CD14-positive monocyte (primary cell): ENCODE measurements around the gene SLF2. TPM values are rescaled to one million over a fixed set of nuclear protein-coding genes. Genes with fewer than 3 reads are reported as not detected.

Experiments used
- DNase-seq, 3 donors: peaks; one replicate each; pipeline ENCODE4 v3.0.0-alpha.2; 2011 to 2022
- H2AFZ ChIP-seq: 2 replicates; pipeline ENCODE4 v1.6.0; 2012; ENCODE audit warnings: mild to moderate bottlenecking, low read depth, low read length, inconsistent platforms; ENCODE audit not compliant: insufficient read depth, poor library complexity, severe bottlenecking
- H3K27ac ChIP-seq, 2 donors: 1 replicate in 1 of 2; 2 replicates in 1 of 2; pipeline ENCODE4 v1.5.1; 2012 to 2013; ENCODE audit warnings: low read length in 2 of 2, control low read depth in 1 of 2, inconsistent platforms in 1 of 2, low read depth in 1 of 2, mild to moderate bottlenecking in 1 of 2
- H3K27me3 ChIP-seq, 2 donors: one replicate each; pipeline versions ENCODE4 v1.6.0 to v1.6.1; 2011 to 2013; ENCODE audit warnings: low read length in 2 of 2; ENCODE audit not compliant: control insufficient read depth in 2 of 2, insufficient read depth in 2 of 2
- H3K36me3 ChIP-seq, 2 donors: replicated peaks in 1 of 2; 1 replicate in 1 of 2; 2 replicates in 1 of 2; pipeline versions ENCODE4 v1.5.1 to v1.6.1; 2012 to 2013; ENCODE audit warnings: low read length in 2 of 2, control low read depth in 1 of 2, inconsistent platforms in 1 of 2, mild to moderate bottlenecking in 1 of 2; ENCODE audit not compliant: insufficient read depth in 2 of 2, control insufficient read depth in 1 of 2
- H3K4me1 ChIP-seq, 2 donors: 1 replicate in 1 of 2; 2 replicates in 1 of 2; pipeline versions ENCODE4 v1.5.1 to v1.6.1; 2012 to 2013; ENCODE audit warnings: low read length in 2 of 2, control low read depth in 1 of 2, inconsistent platforms in 1 of 2, mild to moderate bottlenecking in 1 of 2, moderate library complexity in 1 of 2; ENCODE audit not compliant: insufficient read depth in 2 of 2, control insufficient read depth in 1 of 2
- H3K4me2 ChIP-seq: replicated peaks from 2 replicates; pipeline ENCODE3; 2012; ENCODE audit warnings: low read length, moderate library complexity, mild to moderate bottlenecking; ENCODE audit not compliant: poor library complexity, severe bottlenecking; ENCODE audit errors: extremely low read depth
- H3K4me3 ChIP-seq, 3 experiments: fragments of 200-600 bp in 1 of 3; sonication (generic) in 1 of 3; replicated peaks in 1 of 3; 1 replicate in 2 of 3; 2 replicates in 1 of 3; pipeline ENCODE4 v1.5.1; 2011 to 2013; ENCODE audit warnings: low read length in 3 of 3, mild to moderate bottlenecking in 3 of 3, control low read depth in 2 of 3, low read depth in 2 of 3, inconsistent platforms in 1 of 3, moderate library complexity in 1 of 3
- H3K79me2 ChIP-seq: 2 replicates; pipeline ENCODE4 v1.6.0; 2012; ENCODE audit warnings: mild to moderate bottlenecking, control low read depth, inconsistent platforms, low read length, moderate library complexity; ENCODE audit not compliant: insufficient read depth
- H3K9ac ChIP-seq: 2 replicates; pipeline ENCODE4 v1.6.0; 2017; ENCODE audit warnings: low read length, mild to moderate bottlenecking; ENCODE audit not compliant: insufficient read depth, poor library complexity, severe bottlenecking
- H3K9me3 ChIP-seq, 2 donors: replicated peaks in 1 of 2; 1 replicate in 1 of 2; 2 replicates in 1 of 2; pipeline versions ENCODE4 v1.5.1 to v1.6.1; 2012 to 2013; ENCODE audit warnings: low read length in 2 of 2, control low read depth in 1 of 2; ENCODE audit not compliant: control insufficient read depth in 1 of 2, insufficient read depth in 1 of 2
- H4K20me1 ChIP-seq: 2 replicates; pipeline ENCODE4 v1.6.0; 2012; ENCODE audit warnings: mild to moderate bottlenecking, low read length, control low read depth, moderate library complexity; ENCODE audit not compliant: insufficient read depth
- H3K27ac Mint-ChIP-seq, 7 donors: one replicate each; pipeline ENCODE4 v1.8.0; 2020; ENCODE audit warnings: mild to moderate bottlenecking in 7 of 7, mixed read lengths in 7 of 7, moderate library complexity in 6 of 7, inconsistent platforms in 2 of 7
- H3K27me3 Mint-ChIP-seq, 3 donors: one replicate each; pipeline ENCODE4 v1.8.0; 2021 to 2022; ENCODE audit warnings: low read depth in 3 of 3, mild to moderate bottlenecking in 3 of 3, mixed read lengths in 3 of 3, moderate library complexity in 3 of 3, inconsistent platforms in 1 of 3
- H3K36me3 Mint-ChIP-seq, 2 donors: one replicate each; pipeline ENCODE4 v1.8.0; 2020; ENCODE audit warnings: mixed read lengths in 2 of 2, inconsistent platforms in 1 of 2, mild to moderate bottlenecking in 1 of 2
- H3K4me1 Mint-ChIP-seq: one replicate; pipeline ENCODE4 v1.8.0; 2020; ENCODE audit warnings: mild to moderate bottlenecking, mixed read lengths
- H3K4me3 Mint-ChIP-seq, 2 donors: one replicate each; pipeline ENCODE4 v1.8.0; 2020; ENCODE audit warnings: mild to moderate bottlenecking in 2 of 2, mixed read lengths in 2 of 2, moderate library complexity in 1 of 2
- H3K9me3 Mint-ChIP-seq, 7 donors: one replicate each; pipeline ENCODE4 v1.8.0; 2020 to 2022; ENCODE audit warnings: mixed read lengths in 7 of 7, mild to moderate bottlenecking in 6 of 7, moderate library complexity in 6 of 7, inconsistent platforms in 2 of 7
- CTCF ChIP-seq: fragments of 200-600 bp; IDR thresholded peaks from one replicate; pipeline ENCODE4 v1.8.0; 2022; ENCODE audit warnings: antibody characterized with exemption, mild to moderate bottlenecking
- WGBS: methylation state at CpG from one replicate; pipeline ENCODE4 v1.1.5; 2013; ENCODE audit warnings: missing lambda C conversion rate; ENCODE audit not compliant: insufficient coverage; 5-methylcytosine and 5-hydroxymethylcytosine counted together
- intact Hi-C, 2 donors: fragments of 100-400 bp; cut with micrococcal nuclease; formaldehyde crosslinking; loops; one replicate each; pipeline versions ENCODE4 v1.15.0 to v1.15.1; 2023
- polyA plus RNA-seq, 3 donors: library from polyadenylated mRNA; depleted of rRNA in 1 of 3; unstranded in 2 of 3; stranded (reverse) in 1 of 3; fragments of 300-500 nt in 2 of 3; fragments of >200 nt in 1 of 3; fragmentation: Illumina TruSeq in 2 of 3; gene quantifications; 1 replicate in 2 of 3; 2 replicates in 1 of 3; pipeline ENCODE4 v1.2.3, GENCODE V29; 2012 to 2021

Gene SLF2
- polyA plus RNA-seq, 3 donors: 5.8 to 11.3 (median 6.4) TPM

- peaks cover 29 to 45% of the 10 kb centered on the region in 2 donors for H3K4me1 ChIP-seq
- peaks cover 5% of the 10 kb centered on the region for H3K79me2 ChIP-seq
- 57% methylated on average over 5 of the region's 5 CpGs for WGBS
- no peak for TF ChIP-seq CTCF
- H3K4me3 Mint-ChIP-seq: no peak overlapping the region
- peaks cover 0 to 7% (median 4%) of the 10 kb centered on the region in 3 donors for H3K27me3 Mint-ChIP-seq
- H3K9ac ChIP-seq: no peak overlapping the region
- intact Hi-C loops: no loop called here
- H3K4me1 Mint-ChIP-seq: peaks cover 31% of the 10 kb centered on the region
- peak overlapping the region in 1 of 7 donors; percentile 54 for H3K27ac Mint-ChIP-seq
- H3K27ac ChIP-seq: no peak overlapping the region
- no peaks in the 10 kb centered on the region for H3K9me3 Mint-ChIP-seq
- no peak overlapping the region for H3K4me3 ChIP-seq
- no peak overlapping the region for H2AFZ ChIP-seq
- H3K36me3 ChIP-seq: peaks cover 3 to 11% of the 10 kb centered on the region in 2 donors
- H3K4me2 ChIP-seq: no peak overlapping the region
- no peak for DNase-seq
- no peaks in the 10 kb centered on the region for H3K9me3 ChIP-seq
- no peaks in the 10 kb centered on the region for H4K20me1 ChIP-seq
- peaks cover 11 to 14% of the 10 kb centered on the region in 2 donors for H3K36me3 Mint-ChIP-seq
- no peaks in the 10 kb centered on the region for H3K27me3 ChIP-seq
Measured at GRCh38 chr10:101001659-101002035, 88.9 kb downstream of the SLF2 start.

DNA sequence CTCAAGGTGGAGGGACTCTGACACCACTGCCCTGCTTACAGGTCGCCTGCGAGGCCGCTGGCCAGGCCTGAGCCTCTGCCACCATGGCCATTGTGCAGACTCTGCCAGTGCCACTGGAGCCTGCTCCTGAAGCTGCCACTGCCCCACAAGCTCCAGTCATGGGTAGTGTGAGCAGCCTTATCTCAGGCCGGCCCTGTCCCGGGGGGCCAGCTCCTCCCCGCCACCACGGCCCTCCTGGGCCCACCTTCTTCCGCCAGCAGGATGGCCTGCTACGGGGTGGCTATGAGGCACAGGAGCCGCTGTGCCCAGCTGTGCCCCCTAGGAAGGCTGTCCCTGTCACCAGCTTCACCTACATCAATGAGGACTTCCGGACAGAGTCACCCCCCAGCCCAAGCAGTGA, 89.7 kb downstream of the SLF2 start:
- no peak overlapping the region for H3K4me3 Mint-ChIP-seq
- 89% methylated on average over 10 of the region's 11 CpGs for WGBS

More for the DNA sequence above, 89.7 kb downstream of the SLF2 start:
- Mint-ChIP-seq H3K4me1 (peaks cover 29% of the 10 kb centered on the region), H3K36me3 (peaks cover 11 to 20% of the 10 kb centered on the region in 2 donors), H3K27ac (peak overlapping the region in 1 of 7 donors; percentile 66), H3K27me3 (peaks cover 0 to 7% (median 4%) of the 10 kb centered on the region in 3 donors), H3K9me3 (no peaks in the 10 kb centered on the region)
- DNase-seq: no peak
- H3K4me2 ChIP-seq: no peak overlapping the region
- no peak overlapping the region for H3K27ac ChIP-seq
- no peaks in the 10 kb centered on the region for H3K27me3 ChIP-seq
- H3K4me1 ChIP-seq: peaks cover 27 to 38% of the 10 kb centered on the region in 2 donors
- intact Hi-C loops: no loop called here
- peaks cover 5% of the 10 kb centered on the region for H3K79me2 ChIP-seq
- H4K20me1 ChIP-seq: no peaks in the 10 kb centered on the region
- H3K36me3 ChIP-seq: peaks cover 3 to 12% of the 10 kb centered on the region in 2 donors
- no peak for TF ChIP-seq CTCF
- H2AFZ ChIP-seq: no peak overlapping the region
- no peaks in the 10 kb centered on the region for H3K9me3 ChIP-seq
- H3K9ac ChIP-seq: no peak overlapping the region
- no peak overlapping the region for H3K4me3 ChIP-seq
